Ovary (tissue), 3 donors: ENCODE results near the gene EPS8L2.

ENCODE experiments used
- CTCF ChIP-seq, 3 donors: fragments of 450-650 bp in 2 of 3; fragments of 200-600 bp in 1 of 3; IDR thresholded peaks; one replicate each; pipeline versions ENCODE4 v1.5.1 to v1.8.0; 2016 to 2022; ENCODE audit warnings: antibody characterized with exemption in 3 of 3, mild to moderate bottlenecking in 1 of 3
- EP300 ChIP-seq: sonication (generic); formaldehyde crosslinking; IDR thresholded peaks from one replicate; pipeline ENCODE4 v1.6.1; 2017; ENCODE audit warnings: antibody characterized with exemption
- POLR2A ChIP-seq: fragments of 450-650 bp; IDR thresholded peaks from one replicate; pipeline ENCODE4 v1.6.1; 2017; ENCODE audit warnings: antibody characterized with exemption, mild to moderate bottlenecking, moderate library complexity
- donor health status: DM: no; HTN: no; CAD: no.

GRCh38 chr11:690738-691633 lies 15.0 kb upstream of the EPS8L2 start:
- TF ChIP-seq EP300 (no peak), POLR2A (no peak), CTCF (IDR thresholded peaks at IDR 0.05) (no peak)
